ENCODE results near the gene ANKS1B.
"Not testable (repeated sequence)": the region's sequence is repeated elsewhere in the genome, so short reads cannot be mapped to it uniquely, and the experiment has no call there.

ANKS1B gene

GRCh38 chr12:99334285-99335056 lies 650.3 kb downstream of the ANKS1B start:
- DNase-seq: no peak

GRCh38 chr12:99332936-99333591 lies 651.7 kb downstream of the ANKS1B start:
- DNase-seq: no peak

DNA sequence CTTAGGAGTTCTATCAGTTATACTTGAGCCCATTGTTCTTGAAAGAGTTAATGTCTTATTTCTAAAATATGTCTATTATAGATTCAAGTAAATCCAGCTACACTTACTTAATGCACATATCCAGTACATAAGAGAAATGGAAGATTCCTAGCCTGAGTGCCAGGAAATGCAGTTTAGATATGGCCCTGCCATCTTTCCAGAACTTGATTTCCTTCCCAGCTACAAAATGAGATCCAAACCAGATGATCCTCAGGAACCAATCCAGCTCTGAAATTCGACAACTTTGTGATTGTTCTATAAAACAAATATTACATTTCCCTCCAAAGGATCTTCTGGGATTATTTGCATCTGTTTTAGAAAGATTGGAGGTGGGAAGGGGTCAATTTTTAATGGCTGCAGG lies 654.5 kb downstream of the ANKS1B start:
- no peak for DNase-seq

DNA sequence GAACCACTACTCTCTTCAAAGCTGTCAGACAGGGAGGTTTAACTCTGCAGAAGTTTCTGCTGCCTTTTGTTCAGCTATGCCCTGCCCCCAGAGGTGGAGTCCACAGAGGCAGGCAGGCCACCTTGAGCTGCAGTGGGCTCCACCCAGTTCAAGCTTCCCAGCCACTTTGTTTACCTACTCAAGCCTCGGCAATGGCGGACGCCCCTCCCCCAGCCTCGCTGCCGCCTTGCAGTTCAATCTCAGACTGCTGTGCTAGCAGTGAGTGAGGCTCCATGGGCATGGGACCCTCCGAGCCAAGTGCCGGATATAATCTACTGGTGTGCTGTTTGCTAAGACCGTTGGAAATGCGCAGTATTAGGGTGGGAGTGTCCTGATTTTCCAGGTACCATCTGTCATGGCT lies 663.5 kb downstream of the ANKS1B start:
- not testable (repeated sequence) for DNase-seq

GRCh38 chr12:99311373-99311772 lies 673.4 kb downstream of the ANKS1B start:
- DNase-seq: no peak

- DNase-seq: no peak
Measured at GRCh38 chr12:99309812-99310211, 674.9 kb downstream of the ANKS1B start.

GRCh38 chr12:99302874-99303273 lies 681.9 kb downstream of the ANKS1B start:
- DNase-seq: no peak

- DNase-seq: no peak
Measured at GRCh38 chr12:99287136-99287535, 697.6 kb downstream of the ANKS1B start.

GRCh38 chr12:99284161-99284560 lies 700.6 kb downstream of the ANKS1B start:
- DNase-seq: no peak

DNA sequence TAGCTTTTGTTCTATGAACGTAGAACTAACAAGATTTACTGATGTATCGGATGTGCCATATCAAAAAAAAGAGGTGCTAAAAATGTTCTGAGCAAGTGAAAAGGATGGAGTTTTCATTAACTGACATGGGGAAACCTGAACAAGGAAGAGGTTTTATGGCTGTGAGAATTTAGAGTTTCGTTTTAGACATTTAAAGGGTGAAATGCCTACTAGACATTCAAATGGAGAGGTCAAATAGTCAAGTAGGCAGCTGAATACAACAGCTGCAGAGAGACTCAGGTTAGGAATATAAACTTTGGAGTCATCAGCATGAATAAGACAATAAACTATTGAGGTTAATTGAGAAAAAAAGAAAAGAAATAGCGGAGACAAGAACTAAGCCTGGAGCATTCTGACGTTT lies 702.1 kb downstream of the ANKS1B start:
- no peak for DNase-seq

DNA sequence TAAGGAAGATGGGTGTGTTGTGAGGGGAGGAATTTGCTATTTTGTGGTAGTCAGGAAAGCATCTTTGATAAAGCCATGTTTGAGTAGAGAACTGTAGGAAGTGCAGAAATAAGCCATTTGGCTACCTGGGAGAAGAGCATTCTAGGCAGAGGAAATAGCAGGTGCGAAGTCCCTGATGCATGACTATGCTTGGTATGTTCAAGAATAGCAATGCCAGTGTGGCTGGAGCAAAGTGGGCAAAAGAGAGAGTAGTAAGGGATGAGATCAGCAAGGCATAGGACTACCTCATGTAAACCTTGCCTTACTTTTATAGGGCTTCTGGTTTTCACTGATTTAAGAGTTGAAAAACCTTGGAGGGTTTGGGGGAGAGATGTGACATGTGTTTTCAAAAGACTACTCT lies 702.6 kb downstream of the ANKS1B start:
- DNase-seq: no peak

DNA sequence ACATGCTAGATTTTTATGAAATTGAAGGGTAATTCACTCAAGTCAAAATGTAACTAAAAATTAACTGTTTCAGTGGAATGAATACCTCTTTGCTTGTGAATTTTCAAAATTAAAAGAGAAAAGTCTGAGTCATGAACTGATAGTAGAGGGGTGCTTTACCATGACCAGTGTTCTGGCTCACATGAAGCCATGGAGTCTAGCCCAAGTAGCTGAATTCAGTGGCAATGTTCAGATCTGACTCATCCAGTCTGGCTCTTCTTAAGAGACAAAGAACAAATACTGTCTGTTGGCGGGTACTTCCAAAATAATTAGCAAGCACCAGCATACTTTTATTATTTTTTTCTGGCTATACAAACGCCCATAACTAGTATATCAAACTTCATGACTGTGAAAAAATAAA lies 703.5 kb downstream of the ANKS1B start:
- DNase-seq: no peak

GRCh38 chr12:99278899-99279298 lies 705.8 kb downstream of the ANKS1B start:
- no peak for DNase-seq

DNA sequence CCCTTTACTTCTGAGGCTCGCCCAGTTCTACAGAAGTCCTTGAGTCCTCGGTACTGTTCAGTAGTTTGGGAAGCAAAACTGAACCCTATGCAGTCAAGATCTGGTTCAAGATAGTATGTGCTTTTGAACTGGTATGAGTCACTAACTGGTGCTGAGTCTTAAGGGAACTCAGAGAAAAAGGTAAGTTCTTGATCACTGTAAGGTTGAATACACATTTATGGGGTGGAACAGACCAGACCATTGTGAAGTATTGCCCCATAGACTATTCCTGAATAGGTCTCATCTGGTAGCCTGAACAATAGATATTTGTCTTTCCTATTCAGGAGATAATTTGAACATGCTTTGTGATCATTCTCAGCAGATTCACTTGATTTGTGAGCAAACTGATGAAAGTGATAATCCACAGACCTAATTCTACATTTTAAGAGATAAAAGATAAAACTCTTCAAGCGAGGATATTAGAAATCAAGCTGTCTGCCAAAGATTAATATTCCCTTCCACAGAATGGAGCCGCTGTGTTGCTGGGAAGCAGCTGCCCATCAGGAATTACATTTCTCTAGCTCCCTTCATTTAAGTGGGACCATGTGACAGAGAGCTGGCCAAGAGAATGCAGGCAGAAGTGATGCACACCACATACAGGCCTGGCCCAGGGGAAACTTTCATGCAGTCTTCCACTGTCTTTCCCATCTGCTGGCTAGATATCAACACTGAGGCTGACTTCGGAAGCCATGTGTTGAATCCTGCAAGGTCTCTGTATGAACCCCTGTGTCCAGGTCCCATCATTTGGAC lies 707.0 kb downstream of the ANKS1B start:
- no peak for DNase-seq

DNA sequence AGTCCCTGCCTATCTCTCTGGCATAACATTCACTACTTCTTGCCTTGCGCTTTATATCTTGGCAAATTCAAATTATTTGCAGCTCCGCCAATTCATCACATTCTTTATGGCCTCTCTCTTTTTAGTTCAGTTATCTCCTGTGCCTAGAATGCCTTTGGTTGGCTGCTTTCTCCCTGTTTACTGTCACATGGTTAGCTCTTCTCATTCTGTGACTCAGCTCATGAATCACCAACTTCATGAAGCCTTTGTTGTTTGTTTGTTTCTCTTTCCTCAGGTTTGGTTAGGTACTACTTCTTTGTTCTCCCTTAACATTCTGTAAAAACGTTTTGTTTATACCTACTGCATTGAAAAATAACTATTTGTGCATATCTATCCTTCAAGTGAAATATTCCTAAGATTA lies 713.7 kb downstream of the ANKS1B start:
- DNase-seq: no peak

- DNase-seq: no peak
Measured at GRCh38 chr12:99267038-99267437, 717.7 kb downstream of the ANKS1B start.

DNA sequence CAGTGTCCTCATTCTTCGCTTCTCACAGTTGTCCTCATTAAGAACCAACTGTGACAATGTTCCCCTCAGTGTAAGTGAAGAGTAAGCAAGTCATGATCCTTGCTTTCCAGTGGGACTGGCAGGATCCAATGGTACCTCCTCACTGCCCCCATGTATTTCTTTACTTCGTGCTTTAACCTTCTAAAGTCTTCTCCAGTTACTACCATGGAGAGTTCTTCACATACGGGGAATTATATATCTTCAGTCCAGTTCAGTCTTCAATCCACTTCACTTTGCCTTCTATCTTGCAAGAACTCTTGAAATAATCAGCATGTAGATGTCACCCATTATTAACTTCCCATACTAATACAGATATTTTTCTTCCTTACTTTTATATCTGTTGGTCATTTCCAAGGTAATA lies 719.1 kb downstream of the ANKS1B start:
- no peak for DNase-seq

DNA sequence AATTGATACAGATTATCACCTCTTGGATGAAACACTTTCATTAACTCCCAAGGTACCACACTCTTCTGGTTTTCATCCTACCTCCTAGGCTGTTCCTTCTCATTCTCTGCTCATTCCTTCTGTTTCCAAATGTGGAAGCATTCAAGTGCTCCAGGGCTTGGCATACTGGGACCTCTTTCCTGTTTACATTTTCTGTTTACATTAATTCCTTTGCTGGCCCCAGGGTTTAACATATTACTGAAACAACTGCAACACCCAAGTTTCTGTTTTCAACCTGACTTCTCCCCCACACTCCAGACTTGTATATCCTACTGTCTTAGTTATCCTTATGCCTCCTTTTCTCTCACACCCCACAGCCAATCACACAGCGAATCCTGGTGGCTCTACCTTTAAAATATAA lies 723.5 kb downstream of the ANKS1B start:
- DNase-seq: no peak

DNA sequence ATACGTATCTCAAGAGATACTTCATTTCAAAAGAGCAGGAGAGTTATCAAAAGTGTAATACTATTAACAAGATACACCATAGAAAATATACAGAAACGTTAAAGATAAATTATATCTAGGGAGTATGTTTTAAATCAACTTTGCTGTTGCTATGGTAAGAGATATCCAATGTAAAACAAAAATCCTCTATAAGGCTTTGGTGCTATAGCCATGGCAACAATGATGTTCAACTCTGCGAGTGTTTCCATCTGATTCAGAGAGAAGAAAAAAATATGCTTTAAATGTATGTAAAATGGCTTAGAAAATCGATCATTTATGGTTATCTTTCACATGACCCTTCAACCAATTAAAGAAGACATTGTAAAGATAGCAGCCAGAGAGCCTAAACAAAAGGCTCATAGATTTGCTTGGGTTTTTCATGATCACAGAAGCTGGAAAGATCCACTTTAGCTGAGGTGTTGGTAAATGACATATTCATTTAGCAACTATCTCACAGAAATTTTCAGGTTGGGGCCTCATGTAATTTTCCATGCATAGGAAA lies 724.2 kb downstream of the ANKS1B start:
- DNase-seq: no peak

GRCh38 chr12:99259040-99259934 lies 725.4 kb downstream of the ANKS1B start:
- DNase-seq: no peak

- DNase-seq: no peak
Measured at GRCh38 chr12:99257672-99258071, 727.1 kb downstream of the ANKS1B start.

- DNase-seq: no peak
Measured at GRCh38 chr12:99253068-99253467, 731.7 kb downstream of the ANKS1B start.

DNA sequence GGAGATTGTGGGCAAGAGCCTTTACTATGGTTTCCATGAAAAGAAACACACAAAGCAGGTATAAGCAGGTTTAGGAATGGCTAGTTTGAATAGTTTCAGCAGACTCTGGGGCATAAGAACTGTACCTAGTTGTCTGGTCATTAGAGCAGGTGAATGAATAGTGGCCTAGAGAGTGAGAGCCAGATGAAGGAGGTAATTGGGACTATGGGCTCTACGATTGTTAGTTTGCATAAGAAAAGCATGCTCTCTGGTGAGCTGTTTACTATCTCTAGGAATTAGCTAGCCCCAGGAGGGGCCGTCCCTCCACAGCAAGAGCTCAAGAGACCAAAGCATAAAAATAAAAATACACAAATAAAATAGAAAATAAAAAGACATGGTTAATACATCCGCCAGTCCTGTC lies 734.6 kb downstream of the ANKS1B start:
- no peak for DNase-seq
